Transverse colon (tissue), 4 donors: ENCODE results near the gene TSACC. TPM values are rescaled to one million over a fixed set of nuclear protein-coding genes. Genes with fewer than 3 reads are reported as not detected.
"Not testable (repeated sequence)": the region's sequence is repeated elsewhere in the genome, so short reads cannot be mapped to it uniquely, and the experiment has no call there.

Source experiments
- DNase-seq: peaks from one replicate; pipeline ENCODE4 v3.0.0-alpha.2; 2019
- H3K27ac ChIP-seq, 4 donors: fragments of 200-600 bp; sonication (generic); 2 replicates each; pipeline ENCODE4 v1.5.1; 2016 to 2018; ENCODE audit warnings: inconsistent platforms in 4 of 4
- H3K27me3 ChIP-seq: fragments of 200-600 bp; sonication (generic); 2 replicates; pipeline ENCODE4 v1.5.1; 2017; ENCODE audit warnings: inconsistent platforms
- H3K36me3 ChIP-seq, 4 donors: fragments of 200-600 bp; sonication (generic); 2 replicates each; pipeline ENCODE4 v1.5.1; 2017 to 2019; ENCODE audit warnings: inconsistent platforms in 4 of 4
- H3K4me1 ChIP-seq, 4 donors: fragments of 200-600 bp; sonication (generic); 2 replicates each; pipeline ENCODE4 v1.5.1; 2017 to 2020; ENCODE audit warnings: inconsistent platforms in 4 of 4
- H3K4me3 ChIP-seq, 4 donors: fragments of 200-600 bp; sonication (generic); 1 replicate in 1 of 4; 2 replicates in 3 of 4; pipeline versions ENCODE4 v1.5.1 to v1.6.1; 2017 to 2019; ENCODE audit warnings: inconsistent platforms in 4 of 4
- H3K9me3 ChIP-seq, 2 donors: fragments of 200-600 bp; sonication (generic); 2 replicates each; pipeline ENCODE4 v1.5.1; 2017 to 2019; ENCODE audit warnings: inconsistent platforms in 2 of 2
- CTCF ChIP-seq, 5 experiments: fragments of 200-600 bp in 3 of 5; fragments of 450-650 bp in 2 of 5; sonication (generic) in 3 of 5; IDR thresholded peaks; 1 replicate in 2 of 5; 2 replicates in 3 of 5; pipeline ENCODE4 v1.5.1; 2016 to 2017; ENCODE audit warnings: antibody characterized with exemption in 5 of 5, inconsistent platforms in 3 of 5, mild to moderate bottlenecking in 2 of 5, moderate library complexity in 1 of 5
- EP300 ChIP-seq: sonication (generic); formaldehyde crosslinking; IDR thresholded peaks from one replicate; pipeline ENCODE4 v1.6.1; 2017; ENCODE audit warnings: antibody characterized with exemption, low read depth
- POLR2A ChIP-seq: fragments of 450-650 bp; IDR thresholded peaks from one replicate; pipeline ENCODE4 v1.6.1; 2016; ENCODE audit warnings: antibody characterized with exemption, mild to moderate bottlenecking, moderate library complexity
- POLR2AphosphoS5 ChIP-seq, 3 donors: sonication (generic); formaldehyde crosslinking; IDR thresholded peaks; one replicate each; pipeline ENCODE4 v1.6.1; 2016; ENCODE audit warnings: antibody characterized with exemption in 3 of 3
- WGBS, 2 donors: methylation state at CpG; one replicate each; pipeline ENCODE4 v1.1.5; 2018; ENCODE audit warnings: low coverage in 1 of 2; 5-methylcytosine and 5-hydroxymethylcytosine counted together
- in situ Hi-C, 4 donors: fragments of 200-750 bp; cut with MboI; loops; one replicate each; pipeline versions ENCODE4 v1.15.0 to v1.15.1; 2017; ENCODE audit warnings: low sequenced_read_pairs in 3 of 4, low pct_ligation_motif_present in 1 of 4, low pct_unique_long_range_greater_than_20kb in 1 of 4
- intact Hi-C: fragments of 100-400 bp; cut with DNase I; formaldehyde crosslinking; loops from one replicate; pipeline ENCODE4 v1.15.1; 2023; ENCODE audit warnings: low total_unique reads
- total RNA-seq, 4 donors: library from RNA; depleted of rRNA; stranded (reverse); fragments of >200 nt; gene quantifications; one replicate each; pipeline ENCODE4 v1.1.0, GENCODE V29; 2016

Gene TSACC
- total RNA-seq, 4 donors from 2014 or later, result not detected

- TF ChIP-seq CTCF (IDR thresholded peaks at IDR 0.05), result peak; percentile 31 to 50 (median 39)
- TF ChIP-seq POLR2AphosphoS5 (IDR thresholded peaks at IDR 0.05), result no peak
- Histone ChIP-seq H3K27ac (no peak overlapping the region), H3K9me3 (no peaks in the 10 kb centered on the region), H3K27me3 (no peaks in the 10 kb centered on the region), H3K4me3 (no peak overlapping the region), H3K36me3 (peaks cover 0 to 96% (median 46%) of the 10 kb centered on the region in 4 donors), H3K4me1 (no peaks in the 10 kb centered on the region)
- WGBS, 2 donors, result 83 to 91% methylated on average over 1 of the region's 1 CpG
- intact Hi-C loops, result no loop called here
- DNase-seq, result no peak
- in situ Hi-C loops, result no loop called here
Observed at GRCh38 chr1:156319664-156320063, 18.7 kb upstream of the TSACC start.

GRCh38 chr1:156320560-156320959 is 17.8 kb upstream of the TSACC start:
- Histone ChIP-seq H3K27me3 (no peaks in the 10 kb centered on the region), H3K4me1 (no peaks in the 10 kb centered on the region), H3K36me3 (peaks cover 0 to 95% (median 46%) of the 10 kb centered on the region in 4 donors), H3K9me3 (no peaks in the 10 kb centered on the region), H3K27ac (no peak overlapping the region), H3K4me3 (no peak overlapping the region)
- in situ Hi-C loops, result no loop called here
- 74 to 88% methylated on average over 3 of the region's 3 CpGs for WGBS, 2 donors
- no peak for DNase-seq
- intact Hi-C loops, result no loop called here
- TF ChIP-seq POLR2A (no peak), EP300 (no peak), CTCF (IDR thresholded peaks at IDR 0.05) (no peak), POLR2AphosphoS5 (IDR thresholded peaks at IDR 0.05) (no peak)

GRCh38 chr1:156323179-156323578 is 15.1 kb upstream of the TSACC start:
- peaks cover 0 to 73% (median 35%) of the 10 kb centered on the region in 4 donors for H3K36me3 ChIP-seq
- in situ Hi-C loops, result not testable (repeated sequence)

GRCh38 chr1:156336242-156336641 is 2.1 kb upstream of the TSACC start:
- H3K27me3 ChIP-seq, result no peaks in the 10 kb centered on the region
- no peaks in the 10 kb centered on the region for H3K9me3 ChIP-seq
- 73% methylated on average over 4 of the region's 4 CpGs for WGBS, 2 donors
- intact Hi-C loops (no loop called here), in situ Hi-C loops (no loop called here)
- no peak for TF ChIP-seq POLR2A
- TF ChIP-seq POLR2AphosphoS5 (IDR thresholded peaks at IDR 0.05), result no peak
- TF ChIP-seq CTCF (IDR thresholded peaks at IDR 0.05), result no peak
- no peak for TF ChIP-seq EP300
- H3K27ac ChIP-seq, result no peak overlapping the region
- H3K4me1 ChIP-seq, result peaks cover 13 to 21% (median 19%) of the 10 kb centered on the region in 4 donors
- H3K4me3 ChIP-seq, result no peak overlapping the region
- peaks cover 0 to 35% (median 15%) of the 10 kb centered on the region in 4 donors for H3K36me3 ChIP-seq
- DNase-seq, result no peak

More at GRCh38 chr1:156323179-156323578, 15.1 kb upstream of the TSACC start:
- H3K27ac ChIP-seq, DNase-seq, H3K27me3 ChIP-seq, H3K4me1 ChIP-seq, intact Hi-C loops, H3K9me3 ChIP-seq, H3K4me3 ChIP-seq: not testable (repeated sequence)
- 92 to 93% methylated on average over 9 of the region's 9 CpGs for WGBS, 2 donors
